ENCODE results near the gene SAMSN1. TPM values are rescaled to one million over a fixed set of nuclear protein-coding genes. Genes with fewer than 3 reads are reported as not detected.
A peak's percentile ranks its signal among the peaks of the same experiment; 100 is the strongest.

The SAMSN1 gene
- total RNA-seq, 3 donors from 2014 or later (not counting 1 experiment from before 2014, with no cell fraction given): 17.7 to 101 (median 18.2) TPM

DNA sequence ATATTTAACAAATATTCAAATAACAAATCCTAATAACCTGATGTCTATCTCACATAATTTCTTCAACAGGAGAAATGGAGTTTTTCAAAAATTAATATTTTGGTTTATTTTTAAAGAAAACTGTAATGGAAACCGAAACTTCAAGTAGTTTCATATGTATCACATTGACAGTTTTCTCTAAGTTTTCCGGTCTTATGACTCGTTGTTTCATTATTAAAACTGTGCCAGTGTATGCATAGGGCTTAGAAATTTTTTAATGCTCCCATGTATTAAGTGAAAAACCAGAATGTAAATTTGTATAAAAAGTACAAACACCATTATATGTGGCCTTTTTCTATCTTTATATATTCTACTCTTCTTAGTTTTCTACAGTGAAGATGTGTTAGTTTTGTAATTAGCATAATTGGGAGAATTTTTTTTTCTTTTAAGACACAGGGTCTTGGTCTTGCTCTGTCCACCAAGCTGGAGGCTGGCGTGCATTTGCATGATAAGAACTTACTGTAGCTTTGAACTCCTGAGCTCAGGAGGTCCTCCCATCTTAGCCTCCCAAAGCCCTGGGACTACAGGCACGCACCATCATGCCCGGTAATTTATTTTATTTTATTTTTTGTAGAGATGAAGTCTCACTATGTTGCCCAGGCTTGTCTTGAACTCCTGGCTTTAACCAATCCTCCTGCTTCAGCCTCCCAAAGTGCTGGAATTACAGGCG, 43.9 kb upstream of the SAMSN1 start:
- H3K27ac Mint-ChIP-seq: no peak overlapping the region
- DNase-seq (peak in 1 of 2 donors; percentile 51), ATAC-seq (peak in 2 of 3 donors; percentile 55 to 74)
- no peak overlapping the region for H3K27ac ChIP-seq (ENCODE audit: low read length)
- no peaks in the 10 kb centered on the region for H3K36me3 Mint-ChIP-seq
- no peak overlapping the region for H3K4me3 ChIP-seq (ENCODE audit: low read length)
- H3K27me3 Mint-ChIP-seq (ENCODE audit: low read depth in 2 of 2): no peaks in the 10 kb centered on the region
- peaks cover 2% of the 10 kb centered on the region in 2 donors for H3K9me3 Mint-ChIP-seq
- no peaks in the 10 kb centered on the region for H3K27me3 ChIP-seq (ENCODE audit: control insufficient read depth, insufficient read depth, low read length)
- no peak overlapping the region for H3K4me3 Mint-ChIP-seq
- intact Hi-C loops (cut with micrococcal nuclease): loop anchor here (5.0 kb wide), 1 partner anchor 43 kb away; the partner anchor contains the start of gene SAMSN1
- no peaks in the 10 kb centered on the region for H3K36me3 ChIP-seq (ENCODE audit: control insufficient read depth, insufficient read depth, low read length)
- peaks cover 7% of the 10 kb centered on the region for H3K4me1 ChIP-seq (ENCODE audit: control insufficient read depth, insufficient read depth, low read length)
- TF ChIP-seq, protein P1, sequence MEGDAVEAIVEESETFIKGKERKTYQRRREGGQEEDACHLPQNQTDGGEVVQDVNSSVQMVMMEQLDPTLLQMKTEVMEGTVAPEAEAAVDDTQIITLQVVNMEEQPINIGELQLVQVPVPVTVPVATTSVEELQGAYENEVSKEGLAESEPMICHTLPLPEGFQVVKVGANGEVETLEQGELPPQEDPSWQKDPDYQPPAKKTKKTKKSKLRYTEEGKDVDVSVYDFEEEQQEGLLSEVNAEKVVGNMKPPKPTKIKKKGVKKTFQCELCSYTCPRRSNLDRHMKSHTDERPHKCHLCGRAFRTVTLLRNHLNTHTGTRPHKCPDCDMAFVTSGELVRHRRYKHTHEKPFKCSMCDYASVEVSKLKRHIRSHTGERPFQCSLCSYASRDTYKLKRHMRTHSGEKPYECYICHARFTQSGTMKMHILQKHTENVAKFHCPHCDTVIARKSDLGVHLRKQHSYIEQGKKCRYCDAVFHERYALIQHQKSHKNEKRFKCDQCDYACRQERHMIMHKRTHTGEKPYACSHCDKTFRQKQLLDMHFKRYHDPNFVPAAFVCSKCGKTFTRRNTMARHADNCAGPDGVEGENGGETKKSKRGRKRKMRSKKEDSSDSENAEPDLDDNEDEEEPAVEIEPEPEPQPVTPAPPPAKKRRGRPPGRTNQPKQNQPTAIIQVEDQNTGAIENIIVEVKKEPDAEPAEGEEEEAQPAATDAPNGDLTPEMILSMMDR (IDR thresholded peaks at IDR 0.05): no peak
- peaks cover 15 to 16% of the 10 kb centered on the region in 2 donors for H3K4me1 Mint-ChIP-seq
- WGBS (ENCODE audit: insufficient coverage): 63% methylated on average over 4 of the region's 7 CpGs
- H3K9me3 ChIP-seq (ENCODE audit: control insufficient read depth, insufficient read depth, low read length): no peaks in the 10 kb centered on the region

DNA sequence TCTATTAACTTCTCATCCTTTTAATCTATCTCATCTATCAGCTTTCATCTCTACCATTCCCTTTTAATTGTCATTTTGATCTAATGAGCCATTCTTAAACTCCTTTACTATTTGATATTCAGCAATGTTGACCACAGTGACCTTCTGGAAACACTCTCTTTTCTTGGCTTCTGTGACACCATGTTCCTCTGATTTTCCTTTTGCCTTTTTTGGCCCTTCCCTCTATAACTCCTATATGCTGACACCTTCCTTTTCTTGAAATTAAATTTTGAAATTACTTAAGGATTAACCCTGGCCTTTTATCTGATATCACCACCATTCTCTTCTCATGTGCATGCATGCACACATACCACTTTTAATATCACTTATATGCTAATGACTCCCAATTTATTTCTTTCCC, 41.2 kb upstream of the SAMSN1 start:
- Mint-ChIP-seq H3K9me3 (no peaks in the 10 kb centered on the region), H3K27me3 (ENCODE audit: low read depth in 2 of 2) (no peaks in the 10 kb centered on the region), H3K36me3 (no peaks in the 10 kb centered on the region), H3K4me3 (no peak overlapping the region), H3K4me1 (peaks cover 11 to 12% of the 10 kb centered on the region in 2 donors), H3K27ac (no peak overlapping the region)
- Histone ChIP-seq H3K36me3 (ENCODE audit: control insufficient read depth, insufficient read depth, low read length) (no peaks in the 10 kb centered on the region), H3K4me1 (ENCODE audit: control insufficient read depth, insufficient read depth, low read length) (peaks cover 7% of the 10 kb centered on the region), H3K4me3 (ENCODE audit: low read length) (no peak overlapping the region), H3K9me3 (ENCODE audit: control insufficient read depth, insufficient read depth, low read length) (no peaks in the 10 kb centered on the region), H3K27ac (ENCODE audit: low read length) (no peak overlapping the region), H3K27me3 (ENCODE audit: control insufficient read depth, insufficient read depth, low read length) (no peaks in the 10 kb centered on the region)
- ATAC-seq (no peak), DNase-seq (no peak)
- TF ChIP-seq, protein P1 (IDR thresholded peaks at IDR 0.05): no peak
- intact Hi-C loops (cut with micrococcal nuclease): no loop called here

DNA sequence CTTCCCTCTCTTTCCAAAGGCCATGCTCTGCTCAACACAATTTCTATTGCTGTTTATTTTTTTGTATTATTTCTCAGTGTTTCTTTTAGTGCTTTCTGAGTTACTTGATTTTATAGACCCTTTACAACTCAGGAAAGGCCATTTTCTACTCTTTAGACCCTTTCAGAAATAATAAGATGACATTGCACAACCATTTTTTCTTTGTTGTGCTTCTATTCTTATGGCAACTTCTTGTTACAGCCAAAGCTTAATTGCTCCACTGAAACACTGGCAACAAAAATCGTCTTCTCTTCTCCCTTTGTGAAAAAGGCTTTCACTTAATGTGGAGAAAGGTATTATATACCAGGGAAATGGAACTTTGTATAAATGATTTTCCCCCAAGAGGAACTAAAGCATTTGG, 39.0 kb upstream of the SAMSN1 start:
- Histone ChIP-seq H3K27me3 (ENCODE audit: control insufficient read depth, insufficient read depth, low read length) (no peaks in the 10 kb centered on the region), H3K4me1 (ENCODE audit: control insufficient read depth, insufficient read depth, low read length) (peaks cover 1% of the 10 kb centered on the region), H3K36me3 (ENCODE audit: control insufficient read depth, insufficient read depth, low read length) (no peaks in the 10 kb centered on the region), H3K27ac (ENCODE audit: low read length) (no peak overlapping the region), H3K4me3 (ENCODE audit: low read length) (no peak overlapping the region), H3K9me3 (ENCODE audit: control insufficient read depth, insufficient read depth, low read length) (no peaks in the 10 kb centered on the region)
- Mint-ChIP-seq H3K36me3 (no peaks in the 10 kb centered on the region), H3K4me1 (no peaks in the 10 kb centered on the region), H3K9me3 (no peaks in the 10 kb centered on the region), H3K27ac (no peak overlapping the region), H3K4me3 (no peak overlapping the region), H3K27me3 (ENCODE audit: low read depth in 2 of 2) (no peaks in the 10 kb centered on the region)
- ATAC-seq (peak in 1 of 3 donors; percentile 3), DNase-seq (no peak)
- TF ChIP-seq, protein P1 (IDR thresholded peaks at IDR 0.05): no peak
- WGBS (ENCODE audit: insufficient coverage): no CpG with 5 or more reads among the region's 1 CpG
- intact Hi-C loops (cut with micrococcal nuclease): no loop called here
